ENCODE measurements around the gene SGMS1.
"Not testable (repeated sequence)": the region's sequence is repeated elsewhere in the genome, so short reads cannot be mapped to it uniquely, and the experiment has no call there.

The SGMS1 gene

DNA sequence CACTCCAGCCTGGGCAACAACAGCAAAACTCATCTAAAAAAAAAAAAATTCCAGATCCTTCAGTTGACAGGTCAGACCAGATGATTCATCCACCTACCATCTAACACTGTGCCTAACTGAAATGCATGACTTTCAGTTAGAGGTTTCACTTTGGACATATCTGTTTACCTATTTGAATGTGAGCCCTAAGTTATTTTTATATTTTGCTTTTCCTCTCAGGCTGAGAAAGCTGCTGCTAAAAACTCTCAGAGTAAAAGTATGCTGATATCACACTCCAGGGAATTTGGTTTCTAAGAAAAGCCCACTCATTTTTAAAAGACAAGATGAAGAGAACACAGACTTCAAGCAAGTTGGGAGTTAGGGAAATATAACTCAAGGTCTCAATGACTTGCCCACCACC is 126.0 kb downstream of the SGMS1 start:
- DNase-seq (ENCODE audit: low read depth): peak; percentile 86
- no peak overlapping the region for H3K4me3 ChIP-seq (ENCODE audit: low read length)
- TF ChIP-seq, protein P1, sequence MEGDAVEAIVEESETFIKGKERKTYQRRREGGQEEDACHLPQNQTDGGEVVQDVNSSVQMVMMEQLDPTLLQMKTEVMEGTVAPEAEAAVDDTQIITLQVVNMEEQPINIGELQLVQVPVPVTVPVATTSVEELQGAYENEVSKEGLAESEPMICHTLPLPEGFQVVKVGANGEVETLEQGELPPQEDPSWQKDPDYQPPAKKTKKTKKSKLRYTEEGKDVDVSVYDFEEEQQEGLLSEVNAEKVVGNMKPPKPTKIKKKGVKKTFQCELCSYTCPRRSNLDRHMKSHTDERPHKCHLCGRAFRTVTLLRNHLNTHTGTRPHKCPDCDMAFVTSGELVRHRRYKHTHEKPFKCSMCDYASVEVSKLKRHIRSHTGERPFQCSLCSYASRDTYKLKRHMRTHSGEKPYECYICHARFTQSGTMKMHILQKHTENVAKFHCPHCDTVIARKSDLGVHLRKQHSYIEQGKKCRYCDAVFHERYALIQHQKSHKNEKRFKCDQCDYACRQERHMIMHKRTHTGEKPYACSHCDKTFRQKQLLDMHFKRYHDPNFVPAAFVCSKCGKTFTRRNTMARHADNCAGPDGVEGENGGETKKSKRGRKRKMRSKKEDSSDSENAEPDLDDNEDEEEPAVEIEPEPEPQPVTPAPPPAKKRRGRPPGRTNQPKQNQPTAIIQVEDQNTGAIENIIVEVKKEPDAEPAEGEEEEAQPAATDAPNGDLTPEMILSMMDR (IDR thresholded peaks at IDR 0.05; ENCODE audit: insufficient read depth, low read depth, low read length, missing control alignments): no peak

DNA sequence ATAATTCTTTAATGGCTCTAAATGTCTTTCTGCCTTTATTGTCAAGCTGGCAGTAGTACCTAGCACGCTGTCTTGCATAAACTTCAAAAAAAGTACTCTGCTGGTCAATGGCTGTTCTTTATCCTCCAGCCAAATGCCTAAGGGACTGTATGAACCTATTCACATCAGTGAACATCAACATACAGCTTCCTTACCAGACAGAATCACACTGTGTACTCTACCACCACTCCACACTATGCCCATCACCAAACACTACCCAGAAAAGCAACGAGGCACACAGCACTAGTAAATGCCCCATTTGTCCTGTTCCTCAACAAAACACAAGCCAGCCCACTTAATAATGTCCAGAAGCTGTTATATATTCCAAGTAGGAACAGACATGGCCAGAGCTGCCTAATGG is 127.5 kb downstream of the SGMS1 start:
- TF ChIP-seq, protein P1 (IDR thresholded peaks at IDR 0.05; ENCODE audit: insufficient read depth, low read depth, low read length, missing control alignments): no peak

DNA sequence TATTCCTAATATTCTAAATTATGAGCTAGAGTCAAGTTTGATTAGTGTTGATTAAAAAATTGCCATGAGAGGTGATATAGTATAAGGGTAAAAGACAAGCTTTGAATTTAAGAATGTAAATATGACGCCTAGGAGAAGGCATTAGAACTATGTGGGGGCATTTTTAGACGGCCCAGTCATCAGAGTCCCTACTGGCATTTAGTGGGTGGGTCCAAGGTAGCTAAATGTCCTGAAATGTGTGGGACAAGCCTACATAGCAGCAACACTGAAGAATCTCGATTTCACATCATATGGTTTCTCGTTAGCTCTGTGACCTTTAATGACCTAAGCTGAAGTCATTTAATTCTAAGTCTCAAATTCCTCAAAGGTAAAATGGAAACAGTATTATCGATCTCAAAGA is 133.5 kb downstream of the SGMS1 start:
- TF ChIP-seq, protein P1 (IDR thresholded peaks at IDR 0.05; ENCODE audit: insufficient read depth, low read depth, low read length, missing control alignments): no peak
- H3K4me3 ChIP-seq (ENCODE audit: low read length): no peak overlapping the region
- DNase-seq (ENCODE audit: low read depth): no peak

More for the DNA sequence above, 127.5 kb downstream of the SGMS1 start:
- no peak overlapping the region for H3K4me3 ChIP-seq (ENCODE audit: low read length)
- no peak for DNase-seq (ENCODE audit: low read depth)

DNA sequence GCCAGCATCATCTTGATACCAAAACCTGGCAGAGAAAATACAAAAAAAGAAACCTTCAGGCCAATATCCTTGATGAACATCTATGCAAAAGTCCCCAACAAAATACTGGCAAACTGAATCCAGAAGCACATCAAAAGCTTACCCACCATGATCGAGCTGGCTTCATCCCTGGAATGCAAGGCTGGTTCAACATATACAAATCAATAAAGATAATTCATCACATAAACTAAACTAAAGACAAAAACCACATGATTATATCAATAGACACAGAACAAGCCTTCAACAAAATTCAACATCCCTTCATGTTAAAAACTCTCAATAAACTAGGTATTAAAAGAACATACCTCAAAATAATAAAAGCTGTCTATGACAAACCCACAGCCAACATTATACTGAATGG is 139.2 kb downstream of the SGMS1 start:
- not testable (repeated sequence) for DNase-seq (ENCODE audit: low read depth)

DNA sequence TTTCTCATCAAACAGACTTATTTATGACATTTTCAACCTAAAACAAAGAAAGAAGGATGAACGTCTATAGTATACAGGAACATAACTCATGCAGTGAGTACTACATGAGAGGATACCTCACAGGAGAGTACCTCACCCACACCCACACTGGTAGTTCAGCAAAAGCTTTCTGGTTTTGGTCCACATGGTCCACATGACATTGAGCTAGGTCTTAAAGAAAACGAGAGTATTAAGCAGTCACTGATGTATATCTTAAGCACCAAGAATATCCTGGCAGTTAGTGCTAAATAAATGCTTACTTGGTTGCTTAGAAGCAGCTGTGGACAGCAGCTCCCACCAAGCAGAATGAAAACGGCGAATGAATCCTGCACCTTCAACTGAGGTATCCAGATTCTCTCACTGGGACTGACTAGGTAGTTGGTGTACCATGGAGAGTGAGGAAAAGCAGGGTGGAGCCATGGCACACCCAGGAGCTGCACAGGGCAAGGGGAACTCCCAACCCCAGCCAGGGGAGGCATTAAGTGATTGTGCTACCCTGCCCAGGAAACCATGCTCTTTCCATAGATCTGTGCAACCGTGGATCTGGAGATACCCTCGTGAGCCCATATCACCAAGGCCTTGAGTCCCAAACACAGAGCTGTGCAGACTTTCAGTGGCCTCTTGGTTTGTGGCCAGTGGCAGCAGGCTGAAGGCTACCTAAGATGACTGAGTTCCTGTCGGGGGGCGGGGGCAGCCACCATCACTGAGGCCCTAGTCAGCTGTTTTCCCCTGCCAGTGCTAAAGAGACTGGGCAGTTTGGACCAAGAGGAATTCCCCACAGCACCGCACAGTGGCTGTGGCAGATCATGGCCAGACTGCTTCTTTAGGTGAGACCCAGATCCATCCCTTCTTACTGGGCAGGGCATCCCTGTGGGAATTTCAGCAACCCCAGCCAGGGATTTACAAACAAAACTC is 143.4 kb downstream of the SGMS1 start:
- no peak for DNase-seq (ENCODE audit: low read depth)
- TF ChIP-seq, protein P1 (IDR thresholded peaks at IDR 0.05; ENCODE audit: insufficient read depth, low read depth, low read length, missing control alignments): no peak

More for the DNA sequence above, 139.2 kb downstream of the SGMS1 start:
- not testable (repeated sequence) for H3K4me3 ChIP-seq (ENCODE audit: low read length)

DNA sequence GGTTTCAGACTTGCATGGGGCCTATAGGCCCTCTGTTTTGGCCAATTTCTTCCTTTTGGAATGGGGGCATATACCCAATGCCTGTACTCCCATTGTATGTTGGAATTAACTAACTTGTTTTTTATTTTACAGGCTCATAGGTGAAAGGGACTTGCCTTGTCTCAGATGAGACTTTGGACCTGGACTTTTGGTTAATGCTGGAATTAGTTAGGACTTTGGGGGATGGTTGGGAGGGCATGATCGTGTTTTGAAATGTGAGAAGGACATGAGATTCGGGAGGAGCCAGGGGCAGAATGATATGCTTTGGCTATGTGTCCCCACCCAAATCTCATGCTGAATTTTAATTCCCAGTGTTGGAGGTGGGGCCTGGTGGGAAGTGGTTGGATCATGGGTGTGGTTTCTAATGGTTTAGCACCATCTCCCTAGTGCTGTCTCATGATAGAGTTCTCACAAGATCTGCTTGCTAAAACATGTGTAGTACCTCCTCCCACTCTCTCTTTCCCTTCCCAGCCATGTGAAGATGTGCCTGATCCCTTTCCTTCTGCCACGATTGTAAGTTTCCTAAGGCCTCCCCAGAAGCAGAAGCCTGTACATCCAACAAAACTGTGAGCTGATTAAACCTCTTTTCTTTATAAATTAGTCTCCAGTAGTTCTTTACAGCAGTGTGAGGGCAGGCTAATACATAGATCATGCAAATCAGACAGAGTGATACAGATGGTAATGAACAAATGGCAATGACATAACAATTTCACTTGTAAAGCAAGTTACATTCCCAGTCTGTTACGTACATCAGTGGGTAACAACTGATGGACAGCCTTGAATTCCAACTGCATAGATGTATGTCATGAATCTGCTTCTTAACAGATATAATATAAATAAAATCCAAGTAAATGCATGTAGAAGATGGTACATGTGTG is 146.2 kb downstream of the SGMS1 start:
- H3K4me3 ChIP-seq (ENCODE audit: low read length): no peak overlapping the region
- no peak for DNase-seq (ENCODE audit: low read depth)
- TF ChIP-seq, protein P1 (IDR thresholded peaks at IDR 0.05; ENCODE audit: insufficient read depth, low read depth, low read length, missing control alignments): no peak

More for the DNA sequence above, 143.4 kb downstream of the SGMS1 start:
- H3K4me3 ChIP-seq (ENCODE audit: low read length): no peak overlapping the region

DNA sequence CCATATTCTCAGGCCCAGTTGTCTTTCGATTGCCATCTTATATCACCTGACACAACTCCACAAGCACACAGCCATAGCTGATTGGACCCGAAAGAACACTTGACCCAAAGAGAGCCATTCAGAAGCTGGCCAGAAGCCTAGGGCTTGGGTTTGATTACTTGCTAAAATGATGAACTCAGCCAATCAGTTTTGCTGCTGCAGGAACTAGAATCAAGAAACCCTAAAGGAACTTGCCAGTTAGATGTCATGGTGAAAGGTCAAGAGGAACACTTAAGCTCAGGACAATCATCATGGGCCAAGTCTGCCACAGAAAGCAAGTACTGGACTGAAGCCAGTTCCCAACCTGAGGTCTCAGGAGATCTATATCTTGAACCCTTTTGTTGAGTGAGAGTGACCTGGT is 150.0 kb downstream of the SGMS1 start:
- no peak for DNase-seq (ENCODE audit: low read depth)
- TF ChIP-seq, protein P1 (IDR thresholded peaks at IDR 0.05; ENCODE audit: insufficient read depth, low read depth, low read length, missing control alignments): no peak
- no peak overlapping the region for H3K4me3 ChIP-seq (ENCODE audit: low read length)

All from epithelial cell of esophagus (primary cell).